Measurements from ENCODE around the gene YTHDF1.

- TF ChIP-seq CTCF (IDR thresholded peaks at IDR 0.05) (no peak), POLR2A (IDR thresholded peaks at IDR 0.05) (no peak)
These were observed 39.4 kb downstream of the YTHDF1 start for GRCh38 chr20:63176427-63177133.

Data from vagina (tissue), 2 donors.